Right cardiac atrium (tissue), 5 donors: ENCODE measurements around the gene HNRNPK. TPM values are rescaled to one million over a fixed set of nuclear protein-coding genes. Genes with fewer than 3 reads are reported as not detected.

ENCODE experiments used
- microRNA-seq, 2 donors: library from miRNA; unstranded; fragments of <30 nt; microRNA quantifications; one replicate each; pipeline ENCODE4 v1.2.0, GENCODE V29; 2020 to 2021
- polyA plus RNA-seq: library from polyadenylated mRNA; stranded (reverse); fragments of 200-250 nt; gene quantifications from one replicate; pipeline ENCODE4 v1.2.3, GENCODE V29; 2013
- total RNA-seq, 4 donors: library from RNA; stranded (reverse); fragmentation: NEBNext Ultra II Directional; extraction: Animal tissue kit (Norgen Biotek cat#: 25700); gene quantifications; one replicate each; pipeline ENCODE4 v1.2.1, GENCODE V29; 2021
- donor health status: healthy with polysubstance abuse.
- donor health status: DM: no; HTN: yes; CAD: no.
- donor health status: DM: no; HTN: no; CAD: no.
- donor health status: DM: no; HTN: yes; CAD: no; lungs with severe emphysema.
- donor health status: DM: yes; HTN: yes; CAD: no.

Gene HNRNPK
- total and polyA plus RNA-seq, 5 donors = 215 to 327 (median 308) TPM

Small RNA genes lying within 50 kb of the gene (microRNA-seq; reads per million reads assigned to microRNA genes)
- 19.8 to 33.7 reads per million in 2 donors for gene MIR7-1

Other genes with a start within 250 kb of the HNRNPK start
- gene GKAP1, start 162.4 kb downstream of the HNRNPK start, total RNA-seq = 10 to 100 TPM; 13.6 to 17.6 (median 16.8) TPM
- gene GKAP1, start 162.4 kb downstream of the HNRNPK start, polyA plus RNA-seq = 18.6 TPM
- gene KIF27, start 58.8 kb downstream of the HNRNPK start, total RNA-seq = 1 to 10 TPM; 4.0 to 6.5 (median 4.4) TPM
- gene KIF27, start 58.8 kb downstream of the HNRNPK start, polyA plus RNA-seq = 0.75 TPM
- gene RMI1, start 590 bp upstream of the HNRNPK start, total RNA-seq = 1 to 10 TPM; 2.3 to 5.6 (median 4.5) TPM
- 2.0 TPM for gene RMI1, start 590 bp upstream of the HNRNPK start, polyA plus RNA-seq